ENCODE results near the gene CRIM1.

The CRIM1 gene

DNA sequence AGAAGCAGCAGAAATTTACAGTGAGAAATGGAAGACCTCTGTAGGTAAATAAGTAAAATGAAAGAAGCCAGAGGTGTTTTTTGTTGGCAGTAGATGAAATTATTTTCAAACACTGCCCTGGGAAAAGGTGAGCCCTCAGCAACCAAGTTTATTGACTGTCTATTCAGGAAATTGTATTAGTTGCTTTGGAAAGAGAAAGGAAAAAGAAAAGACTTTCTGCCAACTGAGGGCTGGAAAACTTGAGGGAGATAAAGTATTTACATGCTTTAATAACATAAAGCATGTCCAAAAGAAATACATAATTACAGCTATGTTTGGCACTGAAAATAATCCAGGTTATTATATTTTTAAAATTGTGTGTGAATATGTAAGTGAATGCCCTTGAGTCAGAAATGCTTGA lies 14.7 kb downstream of the CRIM1 start:
- H3K36me3 ChIP-seq = no peaks in the 10 kb centered on the region

DNA sequence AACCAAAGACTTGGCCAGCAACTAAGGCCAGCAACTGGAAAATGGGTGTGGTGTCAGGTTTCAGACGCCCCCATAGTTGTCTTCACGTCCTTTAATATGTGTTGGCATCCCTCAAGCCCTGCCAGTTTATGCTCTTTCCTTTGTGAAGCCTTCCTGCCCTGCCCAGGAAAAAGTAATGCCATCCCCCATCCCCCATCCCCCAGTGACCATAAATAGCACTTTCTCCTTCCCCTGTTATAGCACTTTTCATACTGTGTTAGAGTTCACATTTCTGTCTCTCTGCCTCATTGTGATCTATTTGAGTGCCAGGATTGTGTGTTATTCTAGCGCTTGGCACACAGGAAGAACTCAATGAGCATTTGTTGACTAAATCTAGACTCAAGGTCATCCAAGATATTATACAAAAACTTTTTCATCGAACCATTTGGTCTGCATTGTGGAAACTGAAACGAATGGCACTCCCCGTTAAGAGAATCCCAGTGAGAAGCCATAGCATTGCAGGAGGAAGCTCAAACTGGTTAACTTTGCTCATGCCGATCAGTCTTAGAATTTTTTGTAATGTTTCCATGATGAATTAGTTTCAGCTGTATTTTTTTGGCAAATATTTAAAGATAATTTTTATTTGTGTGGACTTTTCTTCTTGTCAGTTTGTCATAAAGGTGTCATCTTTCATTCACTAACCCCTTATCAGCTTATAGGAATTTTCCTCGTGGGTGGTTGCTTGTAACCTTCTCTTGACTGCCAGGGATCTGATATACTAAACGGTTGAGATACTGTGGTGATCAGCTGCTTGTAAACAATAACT lies 15.7 kb downstream of the CRIM1 start:
- no peaks in the 10 kb centered on the region for H3K27me3 ChIP-seq (ENCODE audit: insufficient read depth, low read depth, severe bottlenecking)
- no peaks in the 10 kb centered on the region for H3K9me3 ChIP-seq (ENCODE audit: severe bottlenecking)
- no peaks in the 10 kb centered on the region for H3K36me3 ChIP-seq
- TF ChIP-seq, protein P1, sequence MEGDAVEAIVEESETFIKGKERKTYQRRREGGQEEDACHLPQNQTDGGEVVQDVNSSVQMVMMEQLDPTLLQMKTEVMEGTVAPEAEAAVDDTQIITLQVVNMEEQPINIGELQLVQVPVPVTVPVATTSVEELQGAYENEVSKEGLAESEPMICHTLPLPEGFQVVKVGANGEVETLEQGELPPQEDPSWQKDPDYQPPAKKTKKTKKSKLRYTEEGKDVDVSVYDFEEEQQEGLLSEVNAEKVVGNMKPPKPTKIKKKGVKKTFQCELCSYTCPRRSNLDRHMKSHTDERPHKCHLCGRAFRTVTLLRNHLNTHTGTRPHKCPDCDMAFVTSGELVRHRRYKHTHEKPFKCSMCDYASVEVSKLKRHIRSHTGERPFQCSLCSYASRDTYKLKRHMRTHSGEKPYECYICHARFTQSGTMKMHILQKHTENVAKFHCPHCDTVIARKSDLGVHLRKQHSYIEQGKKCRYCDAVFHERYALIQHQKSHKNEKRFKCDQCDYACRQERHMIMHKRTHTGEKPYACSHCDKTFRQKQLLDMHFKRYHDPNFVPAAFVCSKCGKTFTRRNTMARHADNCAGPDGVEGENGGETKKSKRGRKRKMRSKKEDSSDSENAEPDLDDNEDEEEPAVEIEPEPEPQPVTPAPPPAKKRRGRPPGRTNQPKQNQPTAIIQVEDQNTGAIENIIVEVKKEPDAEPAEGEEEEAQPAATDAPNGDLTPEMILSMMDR (IDR thresholded peaks at IDR 0.05; ENCODE audit: low read depth, low read length) = no peak
- no peak overlapping the region for H3K4me3 ChIP-seq (ENCODE audit: low read depth, low read length)
- H3K27ac ChIP-seq = no peak overlapping the region
- DNase-seq = no peak

More for the DNA sequence above, 14.7 kb downstream of the CRIM1 start:
- Histone ChIP-seq H3K27me3 (ENCODE audit: insufficient read depth, low read depth, severe bottlenecking) (no peaks in the 10 kb centered on the region), H3K27ac (no peak overlapping the region), H3K4me3 (ENCODE audit: low read depth, low read length) (no peak overlapping the region), H3K9me3 (ENCODE audit: severe bottlenecking) (no peaks in the 10 kb centered on the region)
- TF ChIP-seq, protein P1 (IDR thresholded peaks at IDR 0.05; ENCODE audit: low read depth, low read length) = no peak
- no peak for DNase-seq

DNA sequence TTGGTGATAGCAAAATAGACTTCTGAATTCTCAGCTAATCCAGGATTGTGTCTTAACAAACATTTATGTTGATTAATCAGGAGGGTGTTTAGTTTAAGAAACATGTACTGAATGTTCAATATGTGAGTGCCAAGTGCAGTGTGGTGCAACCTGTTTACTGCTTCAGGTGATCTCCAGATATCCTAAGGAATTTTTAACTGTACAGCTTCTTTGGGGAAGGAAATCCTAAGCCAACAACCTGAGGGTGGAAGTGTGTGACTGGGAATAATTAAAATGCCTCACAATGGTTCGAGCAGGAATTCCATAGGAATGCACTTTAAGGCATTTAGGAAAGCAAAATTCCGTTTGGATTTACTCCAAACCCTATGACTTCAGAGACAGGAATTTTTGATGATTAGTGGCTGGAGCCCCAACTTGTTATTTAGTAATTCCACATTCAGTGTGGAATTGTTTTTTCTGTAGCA lies 16.4 kb downstream of the CRIM1 start:
- no peak overlapping the region for H3K27ac ChIP-seq
- TF ChIP-seq, protein P1 (IDR thresholded peaks at IDR 0.05; ENCODE audit: low read depth, low read length) = no peak
- no peaks in the 10 kb centered on the region for H3K27me3 ChIP-seq (ENCODE audit: insufficient read depth, low read depth, severe bottlenecking)
- H3K4me3 ChIP-seq (ENCODE audit: low read depth, low read length) = no peak overlapping the region
- no peak for DNase-seq
- H3K36me3 ChIP-seq = no peaks in the 10 kb centered on the region
- H3K9me3 ChIP-seq (ENCODE audit: severe bottlenecking) = no peaks in the 10 kb centered on the region

DNA sequence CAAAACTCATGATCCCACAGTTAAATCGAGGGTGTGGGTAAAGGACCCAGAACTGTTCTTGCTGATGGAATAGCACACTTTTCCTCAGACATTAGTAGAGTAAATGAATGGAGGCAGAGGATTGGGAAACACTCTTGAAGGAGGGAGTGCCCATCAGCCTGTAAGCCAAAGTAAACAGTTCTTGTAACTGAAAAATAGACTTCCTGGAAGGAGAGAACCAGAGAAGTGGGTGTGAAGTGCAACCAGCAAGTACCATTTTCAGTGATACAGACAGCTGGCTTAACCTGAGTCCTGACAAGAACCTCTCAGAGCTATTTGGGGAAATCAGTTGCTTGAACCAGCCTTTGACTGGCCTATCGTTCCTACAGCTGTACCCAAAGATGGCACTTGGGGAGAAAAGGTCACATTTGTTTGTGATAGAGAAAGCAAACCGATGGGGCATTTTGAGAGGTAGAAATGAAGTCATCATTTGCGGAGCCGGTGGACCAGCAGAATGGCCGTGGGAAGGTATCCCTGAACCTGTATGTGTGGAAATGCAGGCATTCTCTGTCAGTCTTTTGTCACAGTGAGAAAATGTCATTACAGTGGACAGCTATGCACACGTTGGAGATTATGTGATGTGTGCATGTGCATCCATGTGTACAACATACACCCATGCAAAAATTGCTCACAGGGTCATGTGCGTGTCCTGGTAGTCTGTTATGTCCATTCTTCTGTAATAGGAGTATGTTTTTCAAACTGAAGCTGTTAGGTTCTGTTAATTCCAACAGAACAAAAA lies 17.8 kb downstream of the CRIM1 start:
- no peak for DNase-seq
- Histone ChIP-seq H3K27me3 (ENCODE audit: insufficient read depth, low read depth, severe bottlenecking) (no peaks in the 10 kb centered on the region), H3K36me3 (no peaks in the 10 kb centered on the region), H3K27ac (no peak overlapping the region), H3K4me3 (ENCODE audit: low read depth, low read length) (no peak overlapping the region), H3K9me3 (ENCODE audit: severe bottlenecking) (no peaks in the 10 kb centered on the region)
- TF ChIP-seq, protein P1 (IDR thresholded peaks at IDR 0.05; ENCODE audit: low read depth, low read length) = no peak

DNA sequence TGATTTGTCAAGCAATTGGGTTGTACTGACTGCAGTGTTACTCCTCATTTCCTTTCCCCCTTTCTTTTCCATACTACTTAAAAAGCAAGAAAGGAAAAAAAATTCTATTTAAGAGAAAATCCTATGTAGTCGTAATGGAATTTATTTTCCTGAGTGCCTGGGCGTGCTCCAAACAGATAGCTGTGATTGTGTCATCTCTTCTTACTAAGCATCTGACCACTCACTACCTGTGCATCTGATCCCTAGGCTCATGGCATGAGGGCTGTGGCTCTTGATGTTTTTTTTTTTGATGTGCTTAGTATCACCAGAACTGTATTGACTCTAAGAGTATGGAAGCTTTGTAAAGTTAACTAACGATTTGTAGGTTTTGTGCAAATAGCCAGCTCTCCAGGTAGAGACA lies 19.0 kb downstream of the CRIM1 start:
- TF ChIP-seq, protein P1 (IDR thresholded peaks at IDR 0.05; ENCODE audit: low read depth, low read length) = no peak
- Histone ChIP-seq H3K36me3 (no peaks in the 10 kb centered on the region), H3K27ac (no peak overlapping the region), H3K9me3 (ENCODE audit: severe bottlenecking) (no peaks in the 10 kb centered on the region), H3K4me3 (ENCODE audit: low read depth, low read length) (no peak overlapping the region), H3K27me3 (ENCODE audit: insufficient read depth, low read depth, severe bottlenecking) (no peaks in the 10 kb centered on the region)
- no peak for DNase-seq
